Measurements from ENCODE around the gene SLC25A12.

DNA sequence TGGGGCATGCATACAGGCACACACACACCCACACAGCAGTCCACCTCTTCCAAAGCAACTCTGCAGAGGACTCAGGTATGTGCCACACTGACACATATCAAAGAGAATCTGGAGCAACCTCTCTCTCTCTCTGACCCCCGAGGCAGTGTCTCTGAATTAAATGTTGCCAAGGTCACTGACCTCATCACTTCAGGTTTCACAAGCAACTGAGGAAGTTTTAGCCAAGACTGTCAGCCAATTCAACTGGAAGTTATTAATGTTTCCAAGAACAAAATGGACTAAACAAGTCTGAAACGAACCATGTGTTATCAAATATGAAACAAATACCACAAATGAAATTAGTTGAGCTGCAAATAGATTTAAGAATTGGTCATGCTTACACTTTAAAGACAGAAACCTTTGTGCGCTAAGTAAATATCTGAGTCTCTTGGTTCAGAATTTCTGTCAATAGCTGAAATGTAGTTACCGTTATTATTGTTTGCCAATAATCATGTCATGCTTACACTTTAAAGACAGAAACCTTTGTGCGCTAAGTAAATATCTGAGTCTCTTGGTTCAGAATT is 86.1 kb downstream of the SLC25A12 start:
- TF ChIP-seq, protein P1, sequence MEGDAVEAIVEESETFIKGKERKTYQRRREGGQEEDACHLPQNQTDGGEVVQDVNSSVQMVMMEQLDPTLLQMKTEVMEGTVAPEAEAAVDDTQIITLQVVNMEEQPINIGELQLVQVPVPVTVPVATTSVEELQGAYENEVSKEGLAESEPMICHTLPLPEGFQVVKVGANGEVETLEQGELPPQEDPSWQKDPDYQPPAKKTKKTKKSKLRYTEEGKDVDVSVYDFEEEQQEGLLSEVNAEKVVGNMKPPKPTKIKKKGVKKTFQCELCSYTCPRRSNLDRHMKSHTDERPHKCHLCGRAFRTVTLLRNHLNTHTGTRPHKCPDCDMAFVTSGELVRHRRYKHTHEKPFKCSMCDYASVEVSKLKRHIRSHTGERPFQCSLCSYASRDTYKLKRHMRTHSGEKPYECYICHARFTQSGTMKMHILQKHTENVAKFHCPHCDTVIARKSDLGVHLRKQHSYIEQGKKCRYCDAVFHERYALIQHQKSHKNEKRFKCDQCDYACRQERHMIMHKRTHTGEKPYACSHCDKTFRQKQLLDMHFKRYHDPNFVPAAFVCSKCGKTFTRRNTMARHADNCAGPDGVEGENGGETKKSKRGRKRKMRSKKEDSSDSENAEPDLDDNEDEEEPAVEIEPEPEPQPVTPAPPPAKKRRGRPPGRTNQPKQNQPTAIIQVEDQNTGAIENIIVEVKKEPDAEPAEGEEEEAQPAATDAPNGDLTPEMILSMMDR (IDR thresholded peaks at IDR 0.05) = no peak
- peak in 1 of 4 donors; percentile 20 for TF ChIP-seq POLR2AphosphoS5 (IDR thresholded peaks at IDR 0.05)

All from sigmoid colon (tissue), 4 donors.